HG02610 (cell line): ENCODE data around the gene SIK1.
"Not testable (repeated sequence)": the region's sequence is repeated elsewhere in the genome, so short reads cannot be mapped to it uniquely, and the experiment has no call there.

Experiments used
- ATAC-seq: cut with Tn5 transposase; IDR thresholded peaks from one replicate; pipeline ENCODE4 v1.9.1; 2021; ENCODE audit warnings: mild to moderate bottlenecking, moderate library complexity; ENCODE audit not compliant: unreplicated experiment

SIK1 gene

DNA sequence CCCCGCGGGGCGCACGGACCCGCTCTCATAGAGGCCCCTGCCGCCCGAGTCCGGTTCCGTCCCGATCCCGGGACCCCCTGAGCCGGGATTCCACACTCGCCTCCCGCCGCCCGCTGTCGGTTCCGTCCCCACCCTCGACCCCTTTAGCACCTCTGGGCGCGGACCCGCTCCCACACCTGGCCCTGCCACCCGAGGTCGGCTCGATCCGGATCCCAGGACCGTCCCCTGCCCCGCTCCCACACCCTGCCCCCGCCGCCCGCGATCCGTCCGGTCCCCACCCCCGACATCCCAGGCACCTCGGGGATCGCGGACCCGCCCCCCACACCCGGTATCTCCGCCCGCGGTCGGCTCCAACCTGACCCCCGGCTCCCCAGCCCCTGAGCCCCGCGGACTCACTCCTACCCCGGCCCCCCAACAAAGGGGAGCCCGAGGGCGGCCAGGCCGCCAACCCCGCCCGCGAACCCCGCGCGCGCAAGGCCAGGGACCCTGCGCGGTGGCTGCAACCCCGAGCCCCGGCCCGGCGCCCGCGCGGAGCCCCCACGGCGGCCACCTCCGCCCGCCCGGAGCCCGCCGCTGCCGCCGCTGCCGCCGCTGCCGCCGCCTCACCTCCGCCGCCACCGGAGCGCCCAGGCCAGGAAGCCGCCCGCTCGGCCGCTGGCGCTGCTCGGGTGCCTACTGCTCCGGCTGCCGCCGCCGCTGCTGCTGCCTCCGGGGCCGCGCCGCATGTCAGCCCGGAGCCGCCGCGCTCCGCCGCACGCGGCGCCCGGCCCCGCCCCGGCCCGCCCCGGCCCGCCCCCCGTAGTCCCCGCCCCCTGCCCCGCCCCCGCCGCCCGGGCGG lies at the start of gene SIK1:
SIK1 (minus strand) TSS at position 728 of the 838 bp plus-strand sequence. CDS start 953 bp downstream, outside the sequence.
- not testable (repeated sequence) for ATAC-seq

DNA sequence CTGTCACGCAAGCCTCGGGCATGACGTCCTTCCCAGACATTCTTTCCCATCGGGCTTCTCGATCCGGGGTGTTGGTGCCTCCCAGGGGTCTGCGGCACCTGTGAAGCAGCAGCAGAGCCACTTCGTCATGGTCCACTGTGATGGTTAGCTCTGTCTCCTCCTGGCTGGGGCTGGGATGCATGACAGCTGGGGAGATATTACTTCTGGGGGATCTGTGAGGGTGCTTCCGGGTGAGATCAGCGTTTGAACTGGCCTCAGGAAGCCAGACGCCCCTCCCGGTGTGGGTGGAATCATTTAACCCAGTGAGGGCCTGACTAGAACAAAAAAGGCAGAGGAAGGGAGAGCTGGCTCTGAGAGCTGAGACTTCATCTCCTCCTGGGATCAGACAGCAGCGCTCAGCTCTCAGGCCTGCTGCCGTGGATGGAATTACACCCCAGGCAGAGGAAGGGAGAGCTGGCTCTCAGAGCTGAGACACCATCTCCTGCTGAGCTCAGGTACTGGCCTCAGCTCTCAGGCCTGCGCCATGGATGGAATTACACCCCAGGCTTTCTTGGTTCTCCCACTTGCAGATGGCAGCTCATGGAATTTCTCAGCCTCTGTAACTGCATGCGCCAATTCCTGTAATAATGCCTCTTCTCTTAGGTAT lies 44.8 kb upstream of the SIK1 start:
- not testable (repeated sequence) for ATAC-seq

DNA sequence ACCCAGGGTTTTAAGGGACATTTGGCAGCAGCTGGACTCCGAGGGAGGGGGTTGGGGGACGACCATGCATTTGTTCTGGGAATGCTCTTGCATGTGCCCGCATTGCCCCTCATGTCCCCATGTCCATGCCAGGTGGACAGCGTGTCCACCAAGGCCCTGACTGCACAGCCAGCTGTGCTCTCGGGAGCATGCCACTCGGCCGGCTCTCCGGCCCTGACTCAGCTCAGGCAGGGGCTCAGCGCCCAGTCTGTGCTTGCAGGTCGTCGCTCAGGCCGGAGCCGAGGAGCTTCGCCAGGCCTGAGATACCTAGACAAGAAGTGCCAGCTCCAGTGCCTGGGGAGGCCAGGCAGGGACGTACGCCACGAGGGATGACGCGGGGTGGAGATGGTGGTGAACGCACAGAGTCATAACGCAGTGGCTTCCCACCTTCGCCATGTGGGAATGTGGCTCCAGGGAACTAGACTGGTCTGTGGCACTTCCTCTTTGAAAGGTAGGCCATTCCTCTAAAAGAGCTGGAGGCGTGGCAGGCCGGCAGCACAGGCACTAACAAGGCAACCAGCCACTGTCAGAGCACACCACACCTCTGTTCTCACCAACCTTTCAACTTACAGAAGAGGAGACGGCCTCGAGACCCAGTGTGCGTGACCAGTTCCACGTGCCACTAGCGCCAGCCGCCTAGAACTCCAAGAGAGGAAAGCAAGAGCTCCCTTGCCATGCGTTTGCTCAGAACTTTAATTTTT lies 43.0 kb upstream of the SIK1 start:
- ATAC-seq = not testable (repeated sequence)

DNA sequence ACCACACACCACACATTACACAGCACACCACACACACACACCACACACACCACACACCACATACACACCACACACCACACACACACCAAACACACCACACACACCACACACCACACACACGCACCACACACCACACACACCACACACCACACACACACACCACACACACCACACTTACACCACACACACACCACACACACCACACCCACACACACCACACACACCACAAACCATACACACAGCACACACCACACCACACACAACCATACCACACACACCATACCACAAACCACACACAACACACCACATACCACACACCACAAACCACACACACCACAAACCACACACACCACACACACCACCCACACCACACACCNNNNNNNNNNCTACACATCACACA lies 40.9 kb upstream of the SIK1 start:
- no peak for ATAC-seq

DNA sequence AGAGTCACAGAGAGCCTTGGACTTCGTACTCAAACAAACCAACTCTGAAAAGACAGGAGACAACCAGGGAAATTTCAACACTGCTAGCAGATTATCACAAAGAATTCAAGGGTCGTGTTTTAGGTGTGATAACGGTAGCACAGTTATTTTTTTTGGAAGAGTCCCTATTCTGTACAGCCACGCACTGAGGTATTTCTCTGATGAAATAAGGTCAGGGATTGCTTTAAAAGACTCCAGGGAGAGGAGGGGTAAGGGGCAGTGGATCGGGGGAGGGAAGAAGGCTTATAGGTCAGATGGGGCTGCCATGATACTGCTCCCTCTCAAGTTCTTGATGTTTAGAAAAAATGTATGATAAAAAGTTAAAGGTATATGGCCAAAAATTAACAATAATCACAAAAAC lies 38.2 kb upstream of the SIK1 start:
- not testable (repeated sequence) for ATAC-seq

DNA sequence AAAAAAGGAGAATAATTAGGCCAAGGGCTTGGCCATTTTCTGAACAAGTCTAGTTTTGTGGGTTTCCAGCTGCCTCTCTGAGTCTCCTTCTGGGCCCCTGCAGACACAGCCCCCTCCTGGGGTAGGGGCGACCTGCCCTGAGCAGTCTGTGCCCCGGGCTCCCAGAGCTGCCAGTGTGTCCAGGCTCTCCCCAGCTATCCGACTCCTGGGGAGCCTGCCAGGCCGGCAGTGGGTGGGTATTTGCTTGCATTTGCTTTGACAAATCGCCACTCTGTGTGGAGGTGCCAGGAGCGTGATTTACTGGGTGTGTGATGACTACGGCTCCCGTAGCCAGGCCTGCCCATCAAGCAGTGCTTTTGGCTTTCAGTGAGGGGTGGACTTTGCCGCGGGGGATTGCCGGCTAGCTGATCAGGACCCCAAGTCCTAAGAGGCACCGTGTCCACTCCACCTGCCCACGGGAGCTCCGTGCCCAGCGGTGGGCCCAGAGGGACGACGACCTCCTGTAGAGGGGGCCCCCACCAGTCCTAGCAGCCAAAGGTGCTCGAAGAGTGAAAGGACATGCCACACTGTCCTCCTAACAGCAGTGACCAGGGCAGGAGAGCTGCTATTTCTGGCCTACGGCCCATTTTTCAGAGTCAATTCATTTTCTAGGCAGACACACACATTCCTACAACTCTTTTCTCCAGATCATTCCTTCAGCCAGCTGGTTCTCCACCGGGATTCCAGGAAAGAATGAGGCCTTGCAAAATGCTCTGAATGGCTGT lies 36.7 kb upstream of the SIK1 start:
- ATAC-seq = not testable (repeated sequence)

DNA sequence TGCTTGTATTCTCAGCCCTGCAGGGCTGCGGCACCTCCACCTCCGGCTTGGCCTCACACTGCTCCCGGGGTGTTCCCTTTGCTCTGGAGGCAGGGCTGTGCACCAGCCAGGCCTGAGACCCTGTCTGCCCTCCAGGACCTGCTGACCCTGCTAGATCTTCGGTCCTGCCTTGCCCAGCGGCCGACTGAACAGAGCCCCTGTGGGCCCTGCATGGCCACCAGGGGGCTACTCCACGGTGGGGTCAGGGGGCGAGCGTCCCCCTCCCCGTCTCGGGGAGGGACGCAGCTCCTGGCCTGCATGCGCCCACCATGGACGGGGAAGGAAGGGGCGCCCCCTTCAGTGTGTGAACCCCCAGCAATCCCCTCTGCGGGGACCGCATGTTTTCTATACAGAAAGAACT lies 36.0 kb upstream of the SIK1 start:
- ATAC-seq = not testable (repeated sequence)

DNA sequence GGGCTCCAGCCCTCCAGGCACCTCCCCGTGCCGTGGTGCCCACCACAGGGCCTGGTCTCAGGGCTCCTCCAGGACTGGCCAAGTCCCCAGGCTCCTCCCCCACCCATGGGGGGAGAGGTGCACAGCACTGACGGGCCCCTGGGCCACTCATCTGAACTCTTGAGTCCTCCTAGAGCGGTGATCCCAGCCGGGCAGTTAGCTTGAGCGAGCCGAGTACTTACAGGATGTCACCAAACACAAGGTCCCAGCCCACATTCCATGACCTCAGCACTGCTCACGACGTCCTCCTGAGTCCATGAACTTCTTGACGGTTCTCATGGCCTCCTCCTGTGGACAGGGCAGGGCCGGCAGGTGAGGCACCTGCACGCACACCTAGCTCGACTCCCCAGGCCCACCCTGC lies 33.5 kb upstream of the SIK1 start:
- not testable (repeated sequence) for ATAC-seq

DNA sequence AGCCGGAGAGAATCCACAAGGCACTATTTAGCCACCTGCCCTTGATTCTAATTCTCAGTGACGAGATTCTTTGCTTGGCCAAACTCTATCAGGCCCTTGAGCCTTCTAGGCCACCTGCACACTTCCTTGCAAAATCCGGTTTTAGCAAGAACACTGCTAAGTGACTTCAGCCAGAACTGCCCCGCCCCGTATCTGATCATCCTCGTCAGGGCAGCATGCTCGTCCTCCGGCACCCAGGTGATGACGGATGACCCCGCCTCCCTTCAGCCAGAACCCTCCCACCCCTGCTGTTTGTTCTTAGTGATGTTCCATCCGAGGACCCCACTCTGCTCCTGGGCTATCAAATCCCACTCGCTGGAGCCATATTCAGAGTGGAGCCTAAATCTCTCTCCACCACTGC lies 32.1 kb upstream of the SIK1 start:
- ATAC-seq = not testable (repeated sequence)

DNA sequence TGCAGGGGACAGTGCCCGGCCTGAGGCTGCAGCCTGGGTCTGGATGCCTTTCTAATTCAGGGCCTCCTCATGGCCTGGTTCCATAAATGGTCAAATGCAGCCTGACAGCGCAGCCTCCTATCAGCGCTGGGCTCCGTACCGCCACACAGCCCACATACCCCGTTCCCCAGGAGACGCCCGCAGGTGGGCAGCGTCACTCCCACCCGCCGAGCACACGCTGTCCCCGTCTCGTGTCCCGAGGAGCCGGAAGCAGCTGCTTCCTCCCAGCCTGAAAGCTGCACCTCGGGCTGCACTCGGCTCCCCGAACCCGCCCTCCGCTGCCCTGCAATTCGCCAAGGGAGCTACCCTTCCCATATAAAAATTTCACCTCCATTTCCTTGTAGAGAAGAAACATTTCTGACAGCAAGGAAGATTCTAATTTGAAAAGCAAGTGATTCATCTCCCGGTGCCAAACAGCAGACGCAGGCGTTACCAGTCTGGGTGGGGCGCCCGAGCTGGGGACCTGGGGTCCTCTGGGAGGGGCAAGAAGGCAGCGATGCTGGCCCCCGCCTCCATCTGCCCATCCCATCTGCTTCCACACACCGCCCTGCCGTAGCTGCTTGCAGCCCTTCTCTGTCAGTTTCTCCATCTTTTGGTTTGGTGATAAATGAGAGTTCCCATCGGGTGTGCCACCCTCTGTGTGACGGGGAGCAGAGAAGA lies 29.8 kb upstream of the SIK1 start:
- ATAC-seq = not testable (repeated sequence)

DNA sequence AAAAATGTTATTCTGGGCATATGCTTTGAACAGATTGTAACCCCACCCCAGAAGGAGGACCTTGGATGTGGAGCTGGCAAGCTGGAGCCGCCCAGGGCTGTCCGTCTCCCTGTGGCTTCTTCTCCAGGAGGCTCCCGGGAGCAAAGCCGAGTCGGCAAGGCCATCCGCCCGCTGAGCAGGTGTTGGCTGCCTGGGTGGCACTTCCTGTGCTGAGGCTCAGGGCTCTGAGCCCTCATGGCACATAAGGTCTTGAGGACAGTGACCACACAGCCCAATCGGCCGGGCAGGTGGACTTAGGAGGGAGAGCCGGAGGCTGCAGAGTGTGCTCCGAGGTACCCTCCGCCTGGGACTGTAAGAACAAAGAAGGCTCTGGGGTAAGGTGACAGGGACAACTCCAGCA lies 28.8 kb upstream of the SIK1 start:
- not testable (repeated sequence) for ATAC-seq

DNA sequence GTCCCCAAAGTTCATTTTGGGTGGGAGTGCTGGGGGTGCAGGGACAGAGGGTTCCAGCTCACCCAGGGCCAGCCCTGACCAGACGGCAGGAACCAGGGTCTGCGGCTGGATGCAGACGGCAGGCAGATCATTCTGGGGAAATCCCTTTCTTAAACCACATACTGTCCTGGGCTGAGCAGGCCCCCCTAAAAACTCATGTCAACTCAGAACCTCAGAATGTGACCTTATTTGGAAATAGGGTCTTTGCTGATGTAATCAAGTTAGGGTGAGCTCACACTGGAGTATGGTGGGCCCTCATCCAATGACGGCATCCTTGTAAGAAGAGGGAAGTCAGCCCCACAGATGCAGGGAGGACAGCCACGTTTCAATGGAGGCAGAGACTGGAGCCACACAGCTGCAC lies 27.2 kb upstream of the SIK1 start:
- ATAC-seq = not testable (repeated sequence)

DNA sequence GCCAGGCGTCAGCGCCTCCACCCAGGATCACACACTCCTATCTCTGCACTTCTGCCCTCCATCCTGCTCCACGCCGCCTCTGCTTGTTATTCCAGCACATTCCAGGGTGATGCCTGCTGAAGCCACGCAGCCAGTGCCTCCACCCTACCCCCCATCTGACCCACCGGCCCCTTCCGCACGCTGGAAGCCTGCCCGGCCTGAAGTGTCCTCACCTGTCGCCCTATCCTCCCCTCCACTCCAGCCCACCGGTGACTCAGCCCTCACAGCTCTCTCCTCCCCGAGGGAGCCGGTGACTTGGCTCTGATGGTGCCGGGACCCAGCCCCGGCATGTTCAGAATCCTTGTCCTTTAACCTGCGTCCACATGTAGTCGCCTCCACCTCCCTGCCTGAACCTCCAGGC lies 24.9 kb upstream of the SIK1 start:
- ATAC-seq = not testable (repeated sequence)

DNA sequence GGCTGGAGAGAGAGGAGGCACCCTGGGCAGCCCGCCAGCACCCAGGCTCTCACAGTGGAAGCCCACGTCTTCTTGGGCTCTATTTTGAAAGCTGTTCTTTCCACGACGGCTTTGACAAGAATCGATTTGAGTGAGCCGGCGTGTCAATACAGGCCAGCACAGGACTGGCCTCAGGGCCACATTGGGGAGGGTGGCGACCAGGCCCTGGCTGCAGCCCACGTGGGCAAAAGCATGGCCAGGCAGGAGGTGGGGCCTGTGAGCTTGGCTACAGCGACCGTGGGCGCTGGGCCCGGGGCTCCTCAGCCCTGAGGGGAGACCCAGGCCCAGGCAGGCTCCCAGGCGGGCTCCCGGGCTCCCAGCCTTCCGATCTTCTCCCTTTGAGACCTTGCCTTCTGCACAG lies 23.4 kb upstream of the SIK1 start:
- not testable (repeated sequence) for ATAC-seq

DNA sequence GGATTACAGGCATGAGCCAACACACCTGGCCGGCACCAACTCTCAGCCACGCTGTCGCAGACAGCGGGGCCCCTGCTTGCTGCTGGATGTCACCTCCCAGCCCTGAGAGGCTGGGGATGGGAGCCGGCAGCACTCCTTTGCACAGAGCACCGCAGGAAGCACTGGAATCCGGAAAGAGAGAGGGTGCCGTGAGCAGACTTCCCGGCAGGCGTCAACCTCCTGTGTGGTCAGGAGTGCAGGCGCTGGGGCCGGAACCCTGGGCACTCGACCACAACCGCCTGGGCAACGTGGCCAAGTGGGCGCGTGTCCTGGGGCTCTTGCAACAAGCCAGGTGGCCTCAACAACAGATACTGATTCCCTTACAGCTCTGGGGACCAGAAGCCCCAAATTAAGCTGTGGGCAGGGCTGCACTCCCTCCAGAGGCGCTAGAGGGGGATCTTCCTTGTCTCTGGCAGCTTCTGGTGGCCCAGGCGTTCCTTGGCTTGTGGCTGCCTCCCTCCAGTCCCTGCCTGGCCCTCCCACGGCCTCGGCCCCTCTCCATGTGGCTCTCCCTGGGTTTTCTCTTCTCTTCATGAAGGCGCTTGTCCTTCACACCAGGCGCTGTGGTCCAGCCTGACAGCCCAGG lies 20.5 kb upstream of the SIK1 start:
- ATAC-seq = not testable (repeated sequence)

DNA sequence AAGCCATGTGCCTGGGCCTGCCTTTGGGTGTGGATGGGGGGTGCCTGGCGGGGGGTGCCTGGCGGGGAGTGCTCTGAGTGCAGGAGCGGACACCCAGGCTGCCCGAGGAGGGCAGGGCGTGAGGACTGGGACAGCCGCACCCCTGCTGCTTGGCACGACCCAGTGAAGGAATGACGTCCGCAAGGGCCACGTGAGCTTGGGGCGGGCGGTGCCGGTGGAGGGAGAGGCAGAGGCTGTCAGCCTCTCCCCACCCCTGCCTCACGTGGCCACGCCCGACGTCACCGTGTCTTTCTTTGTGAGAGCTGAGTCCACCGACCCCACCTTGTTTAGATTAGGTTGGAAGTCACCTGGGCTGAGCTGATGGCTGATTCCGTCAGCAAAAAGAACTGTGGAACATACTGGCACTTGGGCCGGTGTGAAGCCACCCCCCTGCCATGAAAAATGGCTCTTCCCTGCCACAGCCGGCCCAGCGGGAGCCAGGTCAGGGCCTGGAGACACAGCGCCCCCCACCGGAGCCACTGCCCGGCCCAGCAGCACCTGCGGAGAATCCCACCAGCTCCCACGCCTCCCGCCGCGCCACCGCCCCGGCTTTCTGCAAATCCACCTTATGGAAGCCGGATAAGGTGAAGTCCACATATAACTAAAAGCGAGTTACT lies 19.5 kb upstream of the SIK1 start:
- ATAC-seq = not testable (repeated sequence)

DNA sequence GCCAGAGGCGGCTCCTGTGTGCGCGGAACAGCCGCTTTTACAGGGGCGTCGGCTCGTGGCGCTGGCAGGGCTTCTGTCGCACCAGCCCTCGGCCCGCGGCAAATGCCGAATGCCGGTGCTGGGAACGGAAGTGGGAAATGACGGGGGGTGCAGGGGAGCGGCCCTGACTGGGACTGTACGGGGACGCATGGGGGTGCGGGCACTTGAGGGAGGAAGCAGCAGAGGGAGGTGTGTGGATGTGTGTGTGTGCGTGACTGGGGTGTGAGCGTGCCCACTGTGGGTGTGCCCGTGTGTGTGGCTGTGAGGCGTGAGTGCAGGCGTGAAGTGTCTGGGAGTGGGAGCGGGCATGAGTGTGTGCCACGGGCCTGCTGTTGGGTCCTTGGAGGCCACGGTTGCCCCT lies 17.6 kb upstream of the SIK1 start:
- ATAC-seq = not testable (repeated sequence)

DNA sequence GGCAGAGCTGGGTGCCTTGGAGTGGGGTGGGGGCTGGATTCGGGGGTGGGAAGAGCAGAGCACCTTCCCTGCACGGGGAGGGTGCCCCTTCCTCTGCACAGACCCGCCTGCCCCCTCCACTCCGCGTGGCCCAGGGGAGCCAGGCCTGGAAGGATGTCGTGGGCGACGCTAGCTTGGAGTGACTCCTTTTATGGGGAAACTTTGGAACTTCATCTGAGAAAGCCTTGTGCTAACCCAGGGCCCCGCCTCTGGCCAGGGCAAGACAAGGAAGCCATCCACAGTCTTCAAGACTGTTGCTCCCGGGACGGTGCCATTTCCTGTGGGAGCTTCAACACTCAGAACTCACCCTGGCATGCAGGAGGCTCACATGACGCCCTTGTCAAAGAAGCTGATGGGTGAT lies 15.6 kb upstream of the SIK1 start:
- ATAC-seq = not testable (repeated sequence)
